GM18505 (cell line): ENCODE data around the gene TACC2.
"Not testable (repeated sequence)": the region's sequence is repeated elsewhere in the genome, so short reads cannot be mapped to it uniquely, and the experiment has no call there.

Experiments
- ATAC-seq: cut with Tn5 transposase; IDR thresholded peaks from one replicate; pipeline ENCODE4 v1.9.1; 2021; ENCODE audit not compliant: unreplicated experiment
- POLR2A ChIP-seq: IDR thresholded peaks from 4 replicates; pipeline ENCODE4 v1.6.1; 2011; ENCODE audit warnings: borderline replicate concordance; ENCODE audit not compliant: insufficient read depth, insufficient read length; ENCODE audit errors: extremely low read depth

The TACC2 gene

GRCh38 chr10:122199070-122199469, 210.1 kb downstream of the TACC2 start:
- ATAC-seq, result no peak
- TF ChIP-seq POLR2A, result no peak

- no peak for ATAC-seq
- TF ChIP-seq POLR2A, result no peak
Observed at GRCh38 chr10:122199689-122200088, 210.7 kb downstream of the TACC2 start.

GRCh38 chr10:122201401-122201800, 212.4 kb downstream of the TACC2 start:
- no peak for TF ChIP-seq POLR2A
- ATAC-seq, result no peak

- not testable (repeated sequence) for ATAC-seq
Observed at GRCh38 chr10:122203180-122203579, 214.2 kb downstream of the TACC2 start.

GRCh38 chr10:122204691-122205489, 215.9 kb downstream of the TACC2 start:
- no peak for ATAC-seq
- no peak for TF ChIP-seq POLR2A

- TF ChIP-seq POLR2A, result no peak
- no peak for ATAC-seq
Observed at GRCh38 chr10:122206471-122207065, 217.6 kb downstream of the TACC2 start.

- ATAC-seq, result no peak
- no peak for TF ChIP-seq POLR2A
Observed at GRCh38 chr10:122207163-122207562, 218.2 kb downstream of the TACC2 start.

GRCh38 chr10:122207596-122207995, 218.6 kb downstream of the TACC2 start:
- no peak for TF ChIP-seq POLR2A
- no peak for ATAC-seq

GRCh38 chr10:122208571-122209430, 219.8 kb downstream of the TACC2 start:
- TF ChIP-seq POLR2A, result no peak
- no peak for ATAC-seq

- no peak for ATAC-seq
- no peak for TF ChIP-seq POLR2A
Observed at GRCh38 chr10:122210481-122211265, 221.7 kb downstream of the TACC2 start.

GRCh38 chr10:122213364-122213763, 224.4 kb downstream of the TACC2 start:
- no peak for ATAC-seq
- TF ChIP-seq POLR2A, result no peak

- no peak for ATAC-seq
- no peak for TF ChIP-seq POLR2A
Observed at GRCh38 chr10:122213766-122214165, 224.8 kb downstream of the TACC2 start.

GRCh38 chr10:122216047-122216446, 227.1 kb downstream of the TACC2 start:
- no peak for TF ChIP-seq POLR2A
- ATAC-seq, result no peak

GRCh38 chr10:122219340-122219739, 230.4 kb downstream of the TACC2 start:
- no peak for ATAC-seq
- TF ChIP-seq POLR2A, result no peak

- ATAC-seq, result no peak
- no peak for TF ChIP-seq POLR2A
Observed at GRCh38 chr10:122220736-122221135, 231.8 kb downstream of the TACC2 start.
